Thyroid gland (tissue), 4 donors: ENCODE measurements around the gene INTS2. TPM values are rescaled to one million over a fixed set of nuclear protein-coding genes. Genes with fewer than 3 reads are reported as not detected.

Source experiments
- DNase-seq, 2 donors: peaks; one replicate each; pipeline ENCODE4 v3.0.0-alpha.2; 2019
- H3K27ac ChIP-seq, 3 donors: fragments of 200-600 bp; sonication (generic); 1 replicate in 2 of 3; 2 replicates in 1 of 3; pipeline ENCODE4 v1.5.1; 2016 to 2019; ENCODE audit warnings: mild to moderate bottlenecking in 1 of 3, moderate library complexity in 1 of 3
- H3K27me3 ChIP-seq: fragments of 200-600 bp; sonication (generic); one replicate; pipeline ENCODE4 v1.5.1; 2019
- H3K36me3 ChIP-seq, 2 donors: fragments of 200-600 bp; sonication (generic); one replicate each; pipeline ENCODE4 v1.5.1; 2016 to 2019
- H3K4me1 ChIP-seq, 2 donors: fragments of 200-600 bp; sonication (generic); one replicate each; pipeline ENCODE4 v1.5.1; 2017 to 2019
- H3K4me3 ChIP-seq, 3 donors: fragments of 200-600 bp; sonication (generic); replicated peaks in 1 of 3; 1 replicate in 2 of 3; 2 replicates in 1 of 3; pipeline ENCODE4 v1.5.1; 2016; ENCODE audit warnings: mild to moderate bottlenecking in 1 of 3
- H3K9me3 ChIP-seq: fragments of 200-600 bp; sonication (generic); one replicate; pipeline ENCODE4 v1.5.1; 2017
- POLR2A ChIP-seq, 2 donors: fragments of 450-650 bp; IDR thresholded peaks; one replicate each; pipeline ENCODE4 v1.6.1; 2017; ENCODE audit warnings: antibody characterized with exemption in 2 of 2, mild to moderate bottlenecking in 2 of 2, moderate library complexity in 1 of 2
- WGBS, 2 donors: methylation state at CpG; one replicate each; pipeline ENCODE4 v1.1.5; 2017; 5-methylcytosine and 5-hydroxymethylcytosine counted together
- intact Hi-C: fragments of 100-400 bp; cut with DNase I; formaldehyde crosslinking; loops from one replicate; pipeline ENCODE4 v1.15.1; 2023
- total RNA-seq, 4 donors: library from RNA; depleted of rRNA; stranded (reverse); fragments of >200 nt; gene quantifications; one replicate each; pipeline ENCODE4 v1.2.3, GENCODE V29; 2016
- TF ChIP-seq, protein P1 (sequence below), 6 experiments: fragments of 200-600 bp in 3 of 6; fragments of 450-650 bp in 3 of 6; sonication (generic) in 3 of 6; IDR thresholded peaks; one replicate each; pipeline ENCODE4 v1.5.1; 2016 to 2019; ENCODE audit warnings: antibody characterized with exemption in 6 of 6, mild to moderate bottlenecking in 2 of 6, inconsistent platforms in 1 of 6, moderate library complexity in 1 of 6

INTS2 gene
- total RNA-seq, 4 donors from 2014 or later = 10.9 to 16.1 (median 13.5) TPM

DNA sequence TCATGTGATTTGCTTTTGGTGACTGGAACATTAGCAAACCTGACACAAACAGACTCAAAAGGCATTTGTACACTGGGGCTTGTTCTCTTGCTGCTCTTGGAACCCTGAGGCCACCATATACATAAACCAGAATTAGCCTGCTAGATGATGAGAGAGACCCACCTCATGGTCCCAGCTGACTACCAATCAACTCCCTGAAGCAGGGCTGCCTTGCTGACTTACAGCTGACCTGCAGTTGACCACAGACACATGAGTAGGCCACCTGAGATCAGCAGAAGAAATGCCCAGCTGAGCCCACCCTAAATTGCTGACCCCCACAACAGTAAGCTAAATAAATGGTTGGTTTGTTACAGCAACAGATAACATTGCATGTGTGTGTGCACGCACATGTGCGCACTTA lies 93.2 kb downstream of the INTS2 start:
- Histone ChIP-seq H3K9me3 (no peaks in the 10 kb centered on the region), H3K27me3 (no peaks in the 10 kb centered on the region), H3K27ac (no peak overlapping the region), H3K4me1 (no peaks in the 10 kb centered on the region), H3K4me3 (no peak overlapping the region), H3K36me3 (no peaks in the 10 kb centered on the region)
- intact Hi-C loops = loop anchor here (10.0 kb wide), 1 partner anchor 420 kb away; no protein-coding TSS in a partner anchor
- TF ChIP-seq, protein P1, sequence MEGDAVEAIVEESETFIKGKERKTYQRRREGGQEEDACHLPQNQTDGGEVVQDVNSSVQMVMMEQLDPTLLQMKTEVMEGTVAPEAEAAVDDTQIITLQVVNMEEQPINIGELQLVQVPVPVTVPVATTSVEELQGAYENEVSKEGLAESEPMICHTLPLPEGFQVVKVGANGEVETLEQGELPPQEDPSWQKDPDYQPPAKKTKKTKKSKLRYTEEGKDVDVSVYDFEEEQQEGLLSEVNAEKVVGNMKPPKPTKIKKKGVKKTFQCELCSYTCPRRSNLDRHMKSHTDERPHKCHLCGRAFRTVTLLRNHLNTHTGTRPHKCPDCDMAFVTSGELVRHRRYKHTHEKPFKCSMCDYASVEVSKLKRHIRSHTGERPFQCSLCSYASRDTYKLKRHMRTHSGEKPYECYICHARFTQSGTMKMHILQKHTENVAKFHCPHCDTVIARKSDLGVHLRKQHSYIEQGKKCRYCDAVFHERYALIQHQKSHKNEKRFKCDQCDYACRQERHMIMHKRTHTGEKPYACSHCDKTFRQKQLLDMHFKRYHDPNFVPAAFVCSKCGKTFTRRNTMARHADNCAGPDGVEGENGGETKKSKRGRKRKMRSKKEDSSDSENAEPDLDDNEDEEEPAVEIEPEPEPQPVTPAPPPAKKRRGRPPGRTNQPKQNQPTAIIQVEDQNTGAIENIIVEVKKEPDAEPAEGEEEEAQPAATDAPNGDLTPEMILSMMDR (IDR thresholded peaks at IDR 0.05) = no peak
- TF ChIP-seq POLR2A (IDR thresholded peaks at IDR 0.05) = no peak
- 100% methylated on average over 2 of the region's 2 CpGs for WGBS, 2 donors
- no peak for DNase-seq

DNA sequence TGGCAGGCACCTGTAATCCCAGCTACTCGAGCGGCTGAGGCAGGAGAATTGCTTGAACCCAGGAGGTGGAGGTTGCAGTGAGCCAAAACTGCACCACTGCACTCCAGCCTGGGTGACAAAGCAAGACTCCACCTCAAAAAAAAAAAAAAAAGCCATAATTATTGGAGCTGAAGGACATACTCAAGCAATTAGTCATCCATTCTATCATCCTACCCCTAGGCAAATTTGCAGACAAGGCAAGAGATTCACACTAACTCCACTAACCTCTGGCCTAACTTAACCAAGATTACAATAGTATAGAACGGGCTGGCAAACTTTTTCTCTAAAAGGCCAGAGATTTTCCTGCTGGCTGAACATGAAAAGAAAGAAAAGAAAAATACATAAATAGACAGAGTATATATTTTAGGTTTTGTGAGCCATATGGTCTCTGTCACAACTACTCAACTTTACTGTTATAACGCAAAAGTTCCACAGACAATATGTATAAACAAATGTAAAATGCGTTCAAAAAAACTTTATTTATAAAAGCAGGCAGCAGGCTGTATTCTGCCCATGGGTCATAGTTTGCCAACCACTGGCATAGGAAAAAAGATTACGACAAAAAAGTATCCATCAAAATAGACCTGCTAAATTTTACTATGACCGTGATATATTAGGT lies 94.1 kb downstream of the INTS2 start:
- Histone ChIP-seq H3K9me3 (no peaks in the 10 kb centered on the region), H3K36me3 (no peaks in the 10 kb centered on the region), H3K4me1 (no peaks in the 10 kb centered on the region), H3K27me3 (no peaks in the 10 kb centered on the region), H3K4me3 (no peak overlapping the region), H3K27ac (no peak overlapping the region)
- no peak for TF ChIP-seq POLR2A (IDR thresholded peaks at IDR 0.05)
- TF ChIP-seq, protein P1 (IDR thresholded peaks at IDR 0.05) = no peak
- no peak for DNase-seq
- intact Hi-C loops = loop anchor here (10.0 kb wide), 1 partner anchor 419 kb away; no protein-coding TSS in a partner anchor
- 71 to 80% methylated on average over 7 of the region's 7 CpGs for WGBS, 2 donors

DNA sequence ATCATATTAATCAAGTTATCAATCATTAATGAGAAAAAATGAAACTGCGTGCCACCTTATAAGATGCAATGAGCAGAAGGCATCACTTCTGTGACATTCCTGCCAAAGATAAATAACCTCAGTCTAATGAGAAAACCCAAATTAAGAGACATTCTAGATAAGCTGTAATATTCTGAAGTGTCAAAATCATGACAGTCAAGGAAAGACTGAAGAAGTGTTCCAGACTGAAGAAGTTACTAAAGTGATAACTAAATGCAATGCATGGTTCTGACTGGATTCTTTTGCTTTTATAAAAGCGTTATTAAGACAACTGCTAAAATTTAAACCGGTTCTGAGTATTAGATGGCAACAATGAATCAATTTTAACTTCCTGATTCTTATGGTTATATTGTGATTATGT lies 95.3 kb downstream of the INTS2 start:
- no peaks in the 10 kb centered on the region for H3K27me3 ChIP-seq

DNA sequence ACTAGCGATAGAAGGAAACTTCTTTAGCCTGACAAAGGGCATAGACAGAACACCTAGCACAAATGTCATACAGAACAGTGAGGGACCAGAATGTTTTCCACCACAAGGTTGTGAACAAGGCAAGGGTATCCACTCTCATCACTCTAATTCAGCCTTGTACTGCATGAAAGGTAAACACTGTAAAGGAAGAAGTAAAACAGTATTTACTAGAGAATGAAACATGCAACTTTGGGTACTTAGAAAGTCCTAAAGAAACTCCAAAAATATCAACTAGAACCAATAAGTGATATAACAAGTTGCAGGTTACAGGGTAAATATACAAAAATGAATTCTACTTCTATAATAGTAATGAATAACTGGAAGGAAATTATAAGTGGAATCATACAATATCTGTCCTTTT lies 96.7 kb downstream of the INTS2 start:
- intact Hi-C loops = loop anchor here (10.0 kb wide), 1 partner anchor 416 kb away; no protein-coding TSS in a partner anchor
- no peaks in the 10 kb centered on the region for H3K36me3 ChIP-seq
- no peaks in the 10 kb centered on the region for H3K27me3 ChIP-seq
- no peak overlapping the region for H3K27ac ChIP-seq
- H3K9me3 ChIP-seq = no peaks in the 10 kb centered on the region
- H3K4me1 ChIP-seq = no peaks in the 10 kb centered on the region
- WGBS, 2 donors = 95% methylated on average over 1 of the region's 1 CpG
- DNase-seq = no peak
- TF ChIP-seq POLR2A (IDR thresholded peaks at IDR 0.05) = no peak
- TF ChIP-seq, protein P1 (IDR thresholded peaks at IDR 0.05) = no peak
- H3K4me3 ChIP-seq = no peak overlapping the region

More for the DNA sequence above, 95.3 kb downstream of the INTS2 start:
- Histone ChIP-seq H3K36me3 (no peaks in the 10 kb centered on the region), H3K4me1 (no peaks in the 10 kb centered on the region), H3K27ac (no peak overlapping the region), H3K4me3 (no peak overlapping the region), H3K9me3 (no peaks in the 10 kb centered on the region)
- intact Hi-C loops = loop anchor here (10.0 kb wide), 1 partner anchor 418 kb away; no protein-coding TSS in a partner anchor
- no peak for DNase-seq
- WGBS, 2 donors = 93 to 95% methylated on average over 3 of the region's 3 CpGs
- TF ChIP-seq, protein P1 (IDR thresholded peaks at IDR 0.05) = no peak
- no peak for TF ChIP-seq POLR2A (IDR thresholded peaks at IDR 0.05)

DNA sequence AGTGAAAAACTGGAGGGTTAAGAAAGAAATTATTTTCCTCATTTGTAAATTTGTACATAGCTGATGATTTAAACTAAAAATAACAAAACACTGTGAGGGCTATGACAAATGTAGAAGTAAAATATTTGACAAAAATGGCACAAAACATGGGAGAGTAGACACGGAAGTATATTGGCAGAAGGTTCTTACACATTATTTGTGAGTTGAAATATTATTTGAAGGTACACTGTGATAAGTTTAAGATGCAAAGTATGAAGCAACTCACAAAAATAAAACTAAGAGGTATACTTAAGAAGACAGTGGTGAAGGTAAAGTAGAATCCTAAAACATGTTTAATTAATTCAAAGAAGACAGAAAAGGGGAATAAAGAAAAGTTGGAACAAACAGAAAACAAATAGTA lies 99.1 kb downstream of the INTS2 start:
- DNase-seq = no peak
- Histone ChIP-seq H3K4me1 (no peaks in the 10 kb centered on the region), H3K27ac (no peak overlapping the region), H3K9me3 (no peaks in the 10 kb centered on the region), H3K4me3 (no peak overlapping the region), H3K36me3 (no peaks in the 10 kb centered on the region), H3K27me3 (no peaks in the 10 kb centered on the region)
- intact Hi-C loops = no loop called here
- TF ChIP-seq, protein P1 (IDR thresholded peaks at IDR 0.05) = no peak
- TF ChIP-seq POLR2A (IDR thresholded peaks at IDR 0.05) = no peak
- WGBS, 2 donors = 91 to 93% methylated on average over 1 of the region's 1 CpG
